Lung (tissue), 16 donors: ENCODE data around the gene SHROOM1. TPM values are rescaled to one million over a fixed set of nuclear protein-coding genes. Genes with fewer than 3 reads are reported as not detected.

Experiments
- ATAC-seq: fragments of 200-7000 bp; cut with Tn5 transposase; one replicate; pipeline ENCODE4 v1.9.1; 2020; ENCODE audit warnings: moderate number of reproducible peaks; ENCODE audit not compliant: insufficient read depth, low FRiP score
- DNase-seq, 3 donors: peaks; one replicate each; pipeline ENCODE4 v3.0.0-alpha.2; 2013 to 2017
- H3K27ac ChIP-seq, 2 donors: one replicate each; pipeline ENCODE4 v1.5.1; 2013; ENCODE audit warnings: mild to moderate bottlenecking in 2 of 2, moderate library complexity in 2 of 2, control low read depth in 1 of 2, inconsistent platforms in 1 of 2, low read depth in 1 of 2, low read length in 1 of 2
- H3K27me3 ChIP-seq, 3 donors: one replicate each; pipeline ENCODE4 v1.5.1; 2013; ENCODE audit warnings: low read length in 2 of 3; ENCODE audit not compliant: control insufficient read depth in 3 of 3, insufficient read depth in 3 of 3
- H3K36me3 ChIP-seq, 4 donors: one replicate each; pipeline ENCODE4 v1.5.1; 2013; ENCODE audit warnings: low read length in 4 of 4, mild to moderate bottlenecking in 1 of 4, moderate library complexity in 1 of 4; ENCODE audit not compliant: control insufficient read depth in 4 of 4, insufficient read depth in 4 of 4
- H3K4me1 ChIP-seq, 5 donors: one replicate each; pipeline ENCODE4 v1.5.1; 2013; ENCODE audit warnings: low read length in 5 of 5, mild to moderate bottlenecking in 2 of 5, moderate library complexity in 1 of 5; ENCODE audit not compliant: control insufficient read depth in 5 of 5, insufficient read depth in 5 of 5
- H3K4me3 ChIP-seq: one replicate; pipeline ENCODE4 v1.5.1; 2013; ENCODE audit warnings: mild to moderate bottlenecking, control low read depth, moderate library complexity
- H3K9ac ChIP-seq, 2 donors: one replicate each; pipeline ENCODE4 v1.5.1; 2013; ENCODE audit warnings: low read length in 2 of 2, control low read depth in 1 of 2; ENCODE audit not compliant: insufficient read depth in 1 of 2
- H3K9me3 ChIP-seq, 4 donors: one replicate each; pipeline ENCODE4 v1.5.1; 2013; ENCODE audit warnings: low read length in 3 of 4, mild to moderate bottlenecking in 1 of 4, moderate library complexity in 1 of 4; ENCODE audit not compliant: control insufficient read depth in 4 of 4, insufficient read depth in 3 of 4
- WGBS, 2 donors: extraction: QIAGEN DNeasy Blood & Tissue Kit; methylation state at CpG; one replicate each; pipeline ENCODE4 v1.1.7; 2013; 5-methylcytosine and 5-hydroxymethylcytosine counted together
- long read RNA-seq, 5 donors: transcript quantifications; one replicate each; lab custom pipeline, GENCODE V29; 2026
- polyA plus RNA-seq, 2 donors: library from polyadenylated mRNA; stranded (reverse); fragments of 200-250 nt; gene quantifications; one replicate each; pipeline ENCODE4 v1.2.1, GENCODE V29; 2013
- total RNA-seq, 2 donors: library from RNA; depleted of rRNA in 1 of 2; stranded (reverse); fragments of >200 nt in 1 of 2; gene quantifications; one replicate each; pipeline ENCODE4 v1.2.1, GENCODE V29; 2014 to 2021
- TF ChIP-seq, protein P1 (sequence below): IDR thresholded peaks from 2 replicates; pipeline ENCODE4 v1.5.1; 2012; ENCODE audit warnings: mild to moderate bottlenecking; ENCODE audit errors: control extremely low read depth, extremely low read depth
- donor health status: control.
- donor health status: control.
- donor health status: Bipolar disorder and iron deficiency.
- donor health status: healthy.
- donor health status: DM: yes; HTN: yes; CAD: no.

SHROOM1 gene, protein sequence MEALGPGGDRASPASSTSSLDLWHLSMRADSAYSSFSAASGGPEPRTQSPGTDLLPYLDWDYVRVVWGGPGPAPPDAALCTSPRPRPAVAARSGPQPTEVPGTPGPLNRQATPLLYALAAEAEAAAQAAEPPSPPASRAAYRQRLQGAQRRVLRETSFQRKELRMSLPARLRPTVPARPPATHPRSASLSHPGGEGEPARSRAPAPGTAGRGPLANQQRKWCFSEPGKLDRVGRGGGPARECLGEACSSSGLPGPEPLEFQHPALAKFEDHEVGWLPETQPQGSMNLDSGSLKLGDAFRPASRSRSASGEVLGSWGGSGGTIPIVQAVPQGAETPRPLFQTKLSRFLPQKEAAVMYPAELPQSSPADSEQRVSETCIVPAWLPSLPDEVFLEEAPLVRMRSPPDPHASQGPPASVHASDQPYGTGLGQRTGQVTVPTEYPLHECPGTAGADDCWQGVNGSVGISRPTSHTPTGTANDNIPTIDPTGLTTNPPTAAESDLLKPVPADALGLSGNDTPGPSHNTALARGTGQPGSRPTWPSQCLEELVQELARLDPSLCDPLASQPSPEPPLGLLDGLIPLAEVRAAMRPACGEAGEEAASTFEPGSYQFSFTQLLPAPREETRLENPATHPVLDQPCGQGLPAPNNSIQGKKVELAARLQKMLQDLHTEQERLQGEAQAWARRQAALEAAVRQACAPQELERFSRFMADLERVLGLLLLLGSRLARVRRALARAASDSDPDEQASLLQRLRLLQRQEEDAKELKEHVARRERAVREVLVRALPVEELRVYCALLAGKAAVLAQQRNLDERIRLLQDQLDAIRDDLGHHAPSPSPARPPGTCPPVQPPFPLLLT
- total RNA-seq (10 to 100 TPM in 1 of 2 donors, 1 to 10 TPM in 1; 7.0 to 21.9 TPM), polyA plus RNA-seq (10 to 100 TPM in 1 of 2 donors, 1 to 10 TPM in 1; 7.9 to 15.0 TPM)
- long read RNA-seq, donor 1, partial matches to known transcripts = 8 of 10 reads
- long read RNA-seq, donor 1, other reads (novel, unspliced or antisense) = 0 of 10 reads
- long read RNA-seq, donor 2 = 0 reads
- long read RNA-seq, donor 3, partial matches to known transcripts = 0 of 1 reads
- long read RNA-seq, donor 3, other reads (novel, unspliced or antisense) = 0 of 1 reads
- long read RNA-seq, donor 4 = 0 reads
- long read RNA-seq, donor 5 = 0 reads

DNA sequence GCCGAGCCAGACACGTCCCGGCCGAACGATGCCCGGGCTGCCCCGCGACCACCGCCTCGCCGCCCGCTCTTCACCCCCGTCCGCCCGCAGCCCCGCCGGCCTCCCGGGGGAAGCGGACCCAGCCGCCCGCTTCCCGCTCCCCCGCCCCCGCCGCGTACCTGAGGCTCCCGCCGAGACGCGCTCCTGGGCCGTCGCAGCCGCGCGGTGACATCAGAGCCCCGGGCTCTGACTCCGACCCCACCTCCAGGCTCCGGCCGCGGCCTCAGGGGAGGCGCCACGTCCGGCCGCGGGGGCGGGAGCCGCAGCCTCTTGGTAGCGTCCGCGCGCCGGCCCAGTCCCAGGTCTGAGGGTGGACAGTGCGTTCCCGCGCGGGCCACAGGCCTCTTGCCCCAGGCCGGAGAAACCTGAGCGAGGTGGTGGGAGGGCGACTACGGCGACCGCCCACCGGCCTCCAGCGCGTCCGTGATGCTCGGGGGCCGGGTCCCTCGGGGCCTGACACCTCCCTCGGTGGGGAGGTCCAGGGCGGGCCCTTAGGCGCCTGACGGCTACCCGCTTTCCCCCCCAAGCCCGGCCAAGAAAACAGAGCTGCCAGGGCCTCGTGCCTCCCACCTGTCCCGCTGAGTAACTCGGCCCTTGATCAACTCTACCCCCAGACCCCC, at the start of gene SHROOM1:
Gene SHROOM1 (minus strand): TSS at position 212 of the 659 bp plus-strand sequence. CDS start 4,507 bp downstream, outside the sequence.
- H3K36me3 ChIP-seq = no peaks in the 10 kb centered on the region
- 4 to 12% methylated on average over 49 to 78 of the region's 78 CpGs for WGBS, 2 donors
- ATAC-seq = peak; percentile 79

DNA sequence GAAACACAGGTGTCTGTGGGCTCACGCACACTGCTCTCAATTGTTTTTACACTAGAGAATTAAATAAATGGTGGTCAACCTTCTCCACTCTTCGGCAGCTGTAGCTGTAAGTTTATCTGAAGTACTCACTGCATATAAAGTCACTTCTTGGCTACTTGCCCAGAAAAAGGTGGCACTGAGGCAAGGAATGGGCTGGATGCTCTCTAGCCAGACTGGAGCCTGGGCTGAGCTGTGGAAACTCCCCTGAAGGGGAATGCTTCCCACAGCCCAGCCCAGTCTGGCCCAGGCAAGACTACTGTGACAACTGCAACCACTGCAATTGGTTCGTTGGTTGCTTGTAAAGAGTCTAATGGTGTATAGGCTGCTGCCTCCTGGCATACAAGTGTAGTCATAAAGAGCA, 47.5 kb upstream of the SHROOM1 start:
- DNase-seq = peak; percentile 31 to 67 (median 46)
- 64 to 84% methylated on average over 3 of the region's 3 CpGs for WGBS, 2 donors

More for the DNA sequence above, at the start of gene SHROOM1:
- Histone ChIP-seq H3K9ac (peak within 1 kb of the TSS in 1 of 2 donors; percentile 37), H3K27me3 (peaks cover 0 to 17% (median 11%) of the 10 kb centered on the region in 3 donors), H3K4me1 (peaks cover 0 to 7% (median 6%) of the 10 kb centered on the region in 5 donors), H3K4me3 (peak within 1 kb of the TSS; percentile 69), H3K27ac (peak within 1 kb of the TSS; percentile 80 to 91), H3K9me3 (peaks cover 0 to 2% (median 0%) of the 10 kb centered on the region in 4 donors)
- peak in 1 of 3 donors; percentile 48 for DNase-seq
- TF ChIP-seq, protein P1, sequence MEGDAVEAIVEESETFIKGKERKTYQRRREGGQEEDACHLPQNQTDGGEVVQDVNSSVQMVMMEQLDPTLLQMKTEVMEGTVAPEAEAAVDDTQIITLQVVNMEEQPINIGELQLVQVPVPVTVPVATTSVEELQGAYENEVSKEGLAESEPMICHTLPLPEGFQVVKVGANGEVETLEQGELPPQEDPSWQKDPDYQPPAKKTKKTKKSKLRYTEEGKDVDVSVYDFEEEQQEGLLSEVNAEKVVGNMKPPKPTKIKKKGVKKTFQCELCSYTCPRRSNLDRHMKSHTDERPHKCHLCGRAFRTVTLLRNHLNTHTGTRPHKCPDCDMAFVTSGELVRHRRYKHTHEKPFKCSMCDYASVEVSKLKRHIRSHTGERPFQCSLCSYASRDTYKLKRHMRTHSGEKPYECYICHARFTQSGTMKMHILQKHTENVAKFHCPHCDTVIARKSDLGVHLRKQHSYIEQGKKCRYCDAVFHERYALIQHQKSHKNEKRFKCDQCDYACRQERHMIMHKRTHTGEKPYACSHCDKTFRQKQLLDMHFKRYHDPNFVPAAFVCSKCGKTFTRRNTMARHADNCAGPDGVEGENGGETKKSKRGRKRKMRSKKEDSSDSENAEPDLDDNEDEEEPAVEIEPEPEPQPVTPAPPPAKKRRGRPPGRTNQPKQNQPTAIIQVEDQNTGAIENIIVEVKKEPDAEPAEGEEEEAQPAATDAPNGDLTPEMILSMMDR = no peak

DNA sequence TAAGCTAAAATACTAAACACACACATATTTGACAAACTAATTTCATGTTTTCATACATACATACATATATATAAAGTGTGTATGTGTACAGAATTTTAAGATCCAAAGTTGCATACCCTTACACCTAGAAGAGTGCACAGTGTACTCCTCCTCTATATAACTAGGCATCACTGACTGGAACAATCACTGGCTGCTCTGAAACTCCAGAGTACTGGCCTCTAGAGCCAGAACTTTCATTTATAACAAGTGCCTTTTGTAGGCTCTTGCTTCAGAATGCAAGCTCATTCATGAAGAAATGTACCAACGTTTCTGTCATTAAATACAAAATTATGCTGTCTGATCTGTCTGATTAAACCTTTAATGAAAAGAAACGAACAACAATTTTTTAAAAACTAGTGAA, 47.0 kb upstream of the SHROOM1 start:
- no peak for ATAC-seq
- TF ChIP-seq, protein P1 = no peak
- DNase-seq = no peak
- Histone ChIP-seq H3K4me1 (peaks cover 0 to 7% (median 0%) of the 10 kb centered on the region in 5 donors), H3K4me3 (no peak overlapping the region), H3K9me3 (no peaks in the 10 kb centered on the region), H3K36me3 (peaks cover 4 to 29% (median 15%) of the 10 kb centered on the region in 4 donors), H3K9ac (no peak overlapping the region), H3K27me3 (no peaks in the 10 kb centered on the region), H3K27ac (no peak overlapping the region)
- 77 to 85% methylated on average over 2 of the region's 2 CpGs for WGBS, 2 donors

More for the DNA sequence above, 47.5 kb upstream of the SHROOM1 start:
- Histone ChIP-seq H3K9ac (no peak overlapping the region), H3K4me3 (no peak overlapping the region), H3K9me3 (no peaks in the 10 kb centered on the region), H3K4me1 (peaks cover 0 to 5% (median 0%) of the 10 kb centered on the region in 5 donors), H3K36me3 (peaks cover 4 to 30% (median 15%) of the 10 kb centered on the region in 4 donors), H3K27me3 (no peaks in the 10 kb centered on the region), H3K27ac (peak overlapping the region in 1 of 2 donors; percentile 24)
- ATAC-seq = no peak
- TF ChIP-seq, protein P1 = no peak
